ENCODE data around the gene KCNG4.

- TF ChIP-seq CTCF (IDR thresholded peaks at IDR 0.05) (no peak), REST (IDR thresholded peaks at IDR 0.05; ENCODE audit: insufficient read depth in 1 of 2, low read depth in 2 of 2, low read length in 1 of 2) (no peak), POLR2AphosphoS5 (IDR thresholded peaks at IDR 0.05; ENCODE audit: low read depth, low read length) (no peak), SIN3A (IDR thresholded peaks at IDR 0.05; ENCODE audit: borderline replicate concordance, insufficient read depth, low read depth, low read length) (no peak), TCF7L2 (IDR thresholded peaks at IDR 0.05; ENCODE audit: low read depth, low read length) (no peak)
Measured at GRCh38 chr16:84282533-84282932, 42.7 kb upstream of the KCNG4 start.
